ENCODE data around the gene RGS7. TPM values are rescaled to one million over a fixed set of nuclear protein-coding genes. Genes with fewer than 3 reads are reported as not detected.

The RGS7 gene
- total and polyA plus RNA-seq, 2 of the 4 experiments (the other 2 are of a cell fraction) = 0.58 to 0.72 TPM

Small RNA genes lying within 50 kb of the gene (microRNA-seq; reads per million reads assigned to microRNA genes)
- gene MIR3123 (ENCODE audit: insufficient read depth in 1 of 2, insufficient read length in 1 of 2, unreplicated experiment in 1 of 2) = 0 reads per million in 2 experiments

Small RNA genes lying within 50 kb of the gene (small RNA-seq; reads per million reads assigned to genes)
- gene MIR3123 = 0 reads per million in 5 experiments

Other genes with a start within 250 kb of the RGS7 start
- 78.7 and 101 TPM in 2 replicates for gene FH, start 162.6 kb upstream of the RGS7 start, total RNA-seq (2012; rRNA removed)
- 69.3 and 75.5 TPM in 2 replicates for gene FH, start 162.6 kb upstream of the RGS7 start, polyA plus RNA-seq (2012; rRNA removed)
- not detected in 2 replicates for gene KMO, start 175.2 kb upstream of the RGS7 start, total RNA-seq (2012; rRNA removed)
- gene KMO, start 175.2 kb upstream of the RGS7 start, polyA plus RNA-seq (2012; rRNA removed) = not detected in 2 replicates

Measured in IMR-90 (cell line).